Stimulated activated CD4-positive, alpha-beta T cell treated with anti-CD3 and anti-CD28 coated beads, TNF-alpha, amount 100 ng/mL, for 1 hour (primary cell): ENCODE results near the gene WDR37.
A peak's percentile ranks its signal among the peaks of the same experiment; 100 is the strongest.

Experiments used
- DNase-seq, 3 donors: peaks; one replicate each; pipeline ENCODE4 v3.0.0-alpha.2; 2020; ENCODE audit warnings: low read depth in 3 of 3, low spot score in 1 of 3

The WDR37 gene

GRCh38 chr10:1074052-1074747 is 18.0 kb downstream of the WDR37 start:
- DNase-seq, result no peak

DNA sequence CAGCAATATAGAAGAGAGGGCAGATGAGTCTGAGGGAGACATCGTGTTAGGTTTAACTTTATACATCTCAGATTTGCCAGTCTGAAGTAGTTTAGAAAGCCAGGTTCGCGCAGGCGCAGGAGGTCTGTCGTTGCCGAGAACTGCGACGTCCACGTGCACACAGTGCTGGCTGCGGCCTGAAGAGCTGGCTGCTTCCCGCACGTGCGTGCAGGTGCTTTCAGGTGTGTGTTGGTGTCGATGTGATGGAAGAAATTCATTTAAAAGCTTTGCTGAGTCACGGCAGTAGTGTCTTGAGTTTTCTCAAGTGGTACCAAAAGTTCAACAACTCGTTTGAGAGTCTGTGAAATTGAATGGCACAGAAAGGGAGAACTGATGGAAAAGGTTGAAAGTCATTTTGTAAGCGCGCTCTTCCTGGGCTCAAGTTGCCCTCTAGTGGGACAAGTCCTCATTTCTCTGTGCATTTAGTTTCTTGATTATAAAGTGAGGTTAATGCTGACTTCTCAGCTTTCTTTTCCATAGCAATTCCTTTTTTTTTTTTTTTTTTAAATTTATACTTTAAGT is 18.6 kb downstream of the WDR37 start:
- DNase-seq, result no peak

DNA sequence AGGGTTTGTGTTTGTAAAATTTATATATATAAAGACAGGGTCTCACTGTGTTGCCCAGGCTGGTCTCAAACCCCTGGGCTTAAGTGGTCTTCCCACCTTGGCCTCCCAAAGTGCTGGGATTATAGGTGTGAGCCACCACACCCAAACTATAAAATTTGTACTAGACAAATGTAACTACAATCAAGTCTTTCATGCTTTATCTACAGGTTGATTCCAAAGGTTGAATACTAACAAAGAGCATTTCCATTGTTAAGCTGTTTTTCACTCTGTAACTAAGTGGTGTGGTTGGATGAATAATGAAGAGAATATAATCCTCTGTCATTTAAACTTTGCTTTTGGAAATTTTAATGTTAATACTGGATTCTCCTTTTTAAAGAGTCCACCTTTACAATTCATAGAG is 22.5 kb downstream of the WDR37 start:
- no peak for DNase-seq

DNA sequence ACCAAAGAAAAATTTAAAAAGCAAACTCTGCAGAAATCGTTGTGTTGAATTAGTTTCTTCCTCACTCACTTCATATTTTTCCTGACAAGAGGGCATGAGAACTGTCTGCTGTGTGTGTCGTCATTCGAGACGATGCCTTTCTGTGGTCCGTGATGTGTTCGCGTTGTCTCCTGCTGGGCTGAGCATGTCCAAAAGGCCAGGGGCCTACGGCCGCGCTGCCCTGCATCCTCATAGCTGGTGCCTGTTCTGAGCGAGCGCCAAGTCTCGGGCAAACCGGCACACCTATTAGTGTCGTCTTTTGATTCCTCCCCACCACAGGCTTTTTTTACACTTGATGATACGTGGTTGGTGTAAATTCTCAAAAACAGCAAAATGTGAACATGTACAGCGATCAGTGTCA is 27.4 kb downstream of the WDR37 start:
- no peak for DNase-seq

- DNase-seq, result no peak
These were observed 28.1 kb downstream of the WDR37 start for GRCh38 chr10:1084011-1084950.

- no peak for DNase-seq
These were observed 29.1 kb downstream of the WDR37 start for GRCh38 chr10:1085258-1085657.

DNA sequence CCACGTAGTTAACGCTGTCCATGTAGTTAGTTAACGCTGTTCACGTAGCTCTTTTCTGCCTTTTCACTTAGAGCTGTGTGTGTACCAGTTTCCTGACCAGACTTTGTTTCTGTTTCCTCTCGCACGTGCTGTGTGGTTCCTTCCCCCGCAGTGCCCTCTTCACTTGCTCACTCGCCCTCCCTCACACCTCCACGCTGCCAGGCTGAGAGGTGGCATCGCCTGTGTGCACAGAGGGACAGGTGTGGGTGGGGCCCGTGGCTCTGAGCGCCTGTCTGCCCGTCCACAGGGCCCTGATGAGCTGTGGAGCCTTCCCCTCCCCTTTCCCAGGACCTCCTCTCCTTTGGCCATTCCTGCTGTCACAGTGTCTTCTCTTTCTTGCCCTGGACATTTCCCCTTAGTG is 30.6 kb downstream of the WDR37 start:
- DNase-seq, result no peak

- DNase-seq, result no peak
These were observed 33.0 kb downstream of the WDR37 start for GRCh38 chr10:1089017-1089689.

GRCh38 chr10:1090696-1091095 is 34.5 kb downstream of the WDR37 start:
- DNase-seq, result no peak

- no peak for DNase-seq
These were observed 37.5 kb downstream of the WDR37 start for GRCh38 chr10:1093696-1094095.

DNA sequence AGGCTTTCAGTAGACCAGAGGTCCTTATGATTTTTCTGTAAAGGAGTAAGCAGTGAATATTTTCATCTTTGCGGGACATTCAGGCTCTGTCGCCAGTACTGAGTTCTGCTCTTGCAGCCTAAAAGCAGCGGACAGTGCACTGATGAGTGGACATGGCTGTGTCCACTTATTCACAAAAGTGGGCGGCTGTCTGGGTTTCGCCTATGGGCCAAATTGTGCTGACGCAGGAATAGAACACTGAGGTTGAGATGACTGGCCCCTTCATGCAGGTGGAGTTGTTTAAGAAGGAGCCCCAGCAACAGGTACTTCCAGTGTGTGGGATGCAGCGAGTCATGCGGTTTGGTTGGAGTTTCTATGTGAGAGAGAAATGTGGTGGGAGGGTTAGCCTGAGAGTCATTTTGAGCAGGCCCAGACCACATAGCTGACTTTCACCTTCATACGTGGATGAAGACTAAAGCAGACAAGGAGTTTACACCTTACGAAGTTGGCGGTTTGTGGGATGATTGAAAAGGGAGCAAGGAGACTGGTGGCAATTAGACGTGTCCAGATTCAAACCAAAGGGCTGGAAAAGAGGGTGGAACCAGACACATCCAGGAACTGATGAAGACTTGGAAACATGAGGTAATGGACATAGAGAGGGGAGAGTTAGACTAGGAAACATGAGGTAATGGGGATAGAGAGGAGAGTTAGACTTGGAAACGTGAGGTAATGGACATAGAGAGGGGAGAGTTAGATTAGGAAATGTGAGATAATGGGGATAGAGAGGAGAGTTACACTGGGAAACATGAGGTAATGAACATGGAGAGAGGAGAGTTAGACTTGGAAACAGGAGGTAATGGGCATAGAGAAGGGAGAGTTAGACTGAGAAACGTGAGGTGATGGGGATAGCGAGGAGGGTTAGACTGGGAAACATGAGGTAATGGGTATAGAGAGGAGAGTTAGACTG is 38.2 kb downstream of the WDR37 start:
- peak in 1 of 3 donors; percentile 19 for DNase-seq

GRCh38 chr10:1095498-1095897 is 39.3 kb downstream of the WDR37 start:
- DNase-seq, result no peak

GRCh38 chr10:1096287-1096889 is 40.2 kb downstream of the WDR37 start:
- no peak for DNase-seq

GRCh38 chr10:1097436-1097835 is 41.3 kb downstream of the WDR37 start:
- DNase-seq, result no peak

GRCh38 chr10:1100143-1100542 is 44.0 kb downstream of the WDR37 start:
- no peak for DNase-seq

DNA sequence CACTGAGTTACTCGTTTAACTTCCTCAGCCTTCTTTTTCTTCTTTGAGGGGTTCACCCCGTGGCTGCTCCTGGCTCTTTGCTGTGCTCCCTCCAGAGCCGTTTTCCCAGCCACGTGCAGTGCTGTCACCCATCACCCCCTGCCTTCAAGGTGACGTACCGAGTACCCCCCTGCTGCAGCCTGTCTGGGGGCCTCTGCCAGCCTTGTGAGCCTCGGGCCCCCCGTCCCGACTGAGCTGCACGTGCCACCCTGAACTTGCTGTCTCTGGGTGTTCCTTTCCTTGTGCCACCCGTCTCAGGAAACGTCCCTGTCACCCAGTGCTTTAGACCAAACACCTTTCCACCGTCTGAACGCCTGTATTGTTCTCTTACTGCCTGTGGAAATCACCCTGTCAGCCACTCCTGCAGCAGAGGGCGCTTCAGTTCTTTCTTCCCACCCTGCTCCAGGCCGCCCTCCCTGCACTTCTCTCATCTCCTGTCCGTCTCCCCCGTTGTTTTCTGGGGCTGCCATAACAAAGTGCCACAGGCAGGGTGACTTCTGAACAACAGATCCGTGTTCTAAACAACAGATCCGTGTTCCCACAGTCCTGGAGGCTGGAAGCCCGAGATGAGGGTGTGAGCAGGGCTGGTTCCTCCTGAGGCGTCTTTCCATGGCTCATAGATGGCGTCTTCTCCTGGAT is 44.6 kb downstream of the WDR37 start:
- no peak for DNase-seq

DNA sequence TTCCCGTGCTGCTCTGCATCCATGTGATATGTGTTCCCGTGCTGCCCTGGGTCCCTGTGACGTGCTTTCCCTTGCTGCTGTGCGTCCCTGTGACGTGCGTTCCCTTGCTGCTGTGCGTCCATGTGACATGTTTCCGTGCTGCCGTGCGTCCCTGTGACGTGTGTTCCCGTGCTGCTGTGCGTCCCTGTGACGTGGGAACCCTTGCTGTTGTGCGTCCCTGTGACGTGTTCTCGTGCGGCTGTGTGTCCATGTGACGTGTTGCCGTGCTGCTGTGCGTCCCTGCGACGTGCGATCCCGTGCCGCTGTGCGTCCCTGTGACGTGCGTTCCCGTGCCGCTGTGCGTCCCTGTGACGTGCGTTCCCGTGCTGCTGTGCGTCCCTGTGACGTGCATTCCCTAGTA is 45.8 kb downstream of the WDR37 start:
- DNase-seq, result no peak

DNA sequence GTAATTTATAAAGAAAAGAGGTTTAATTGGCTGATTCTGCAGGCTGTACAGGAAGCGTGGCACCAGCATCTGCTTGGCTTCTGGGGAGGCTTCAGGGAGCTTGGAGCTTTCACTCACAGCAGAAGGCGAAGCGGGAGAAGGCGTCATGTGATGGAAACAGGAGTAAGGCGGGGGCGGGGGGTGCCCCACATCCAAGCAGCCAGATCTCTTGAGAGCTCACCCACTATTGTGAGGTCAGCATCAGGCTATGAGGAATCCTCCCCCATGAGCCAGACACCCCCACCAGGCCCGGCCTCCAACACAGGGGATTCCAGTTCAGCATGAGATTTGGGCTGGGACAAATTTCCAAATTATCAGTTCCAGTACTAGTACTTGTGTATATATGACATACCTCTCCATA is 46.2 kb downstream of the WDR37 start:
- DNase-seq, result peak in 1 of 3 donors; percentile 10

- DNase-seq, result no peak
These were observed 46.6 kb downstream of the WDR37 start for GRCh38 chr10:1102831-1103230.
